NCI-H146 (cell line): ENCODE results near the gene DDX28.

Source experiments
- DNase-seq: peaks from one replicate; lab custom pipeline; 2025; lab: John Stamatoyannopoulos, UW

Gene DDX28, protein sequence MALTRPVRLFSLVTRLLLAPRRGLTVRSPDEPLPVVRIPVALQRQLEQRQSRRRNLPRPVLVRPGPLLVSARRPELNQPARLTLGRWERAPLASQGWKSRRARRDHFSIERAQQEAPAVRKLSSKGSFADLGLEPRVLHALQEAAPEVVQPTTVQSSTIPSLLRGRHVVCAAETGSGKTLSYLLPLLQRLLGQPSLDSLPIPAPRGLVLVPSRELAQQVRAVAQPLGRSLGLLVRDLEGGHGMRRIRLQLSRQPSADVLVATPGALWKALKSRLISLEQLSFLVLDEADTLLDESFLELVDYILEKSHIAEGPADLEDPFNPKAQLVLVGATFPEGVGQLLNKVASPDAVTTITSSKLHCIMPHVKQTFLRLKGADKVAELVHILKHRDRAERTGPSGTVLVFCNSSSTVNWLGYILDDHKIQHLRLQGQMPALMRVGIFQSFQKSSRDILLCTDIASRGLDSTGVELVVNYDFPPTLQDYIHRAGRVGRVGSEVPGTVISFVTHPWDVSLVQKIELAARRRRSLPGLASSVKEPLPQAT

GRCh38 chr16:68022728-68023537, at the start of gene DDX28, which contains the start of gene DUS2:
Gene DDX28 (minus strand): TSS chr16:68023232. CDS start chr16:68023202, 30 bp downstream.
Gene DUS2 (plus strand): TSS chr16:68023284. CDS start chr16:68038024, 14,740 bp downstream.
- peak; percentile 77 for DNase-seq

- no peak for DNase-seq
Measured at GRCh38 chr16:68072038-68072695, 49.1 kb upstream of the DDX28 start.

DNA sequence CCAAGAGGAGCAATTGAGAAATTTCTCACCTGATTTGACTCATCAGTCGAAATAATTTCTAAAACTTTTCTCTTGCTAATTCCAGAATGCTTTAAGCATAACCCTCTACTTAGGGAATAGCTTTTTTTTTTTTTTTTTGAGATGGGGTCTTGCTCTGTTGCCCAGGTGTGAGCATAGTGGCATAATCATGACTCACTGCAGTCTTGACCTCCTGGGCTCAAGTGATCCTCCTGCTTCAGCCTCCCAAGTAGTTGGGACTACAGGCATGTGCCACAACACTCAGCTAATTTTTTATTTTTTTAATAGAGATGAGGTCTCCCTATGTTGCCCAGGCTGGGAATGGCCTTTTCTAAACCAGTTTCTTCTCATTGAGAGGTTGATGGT, 48.5 kb upstream of the DDX28 start:
- DNase-seq: no peak

DNA sequence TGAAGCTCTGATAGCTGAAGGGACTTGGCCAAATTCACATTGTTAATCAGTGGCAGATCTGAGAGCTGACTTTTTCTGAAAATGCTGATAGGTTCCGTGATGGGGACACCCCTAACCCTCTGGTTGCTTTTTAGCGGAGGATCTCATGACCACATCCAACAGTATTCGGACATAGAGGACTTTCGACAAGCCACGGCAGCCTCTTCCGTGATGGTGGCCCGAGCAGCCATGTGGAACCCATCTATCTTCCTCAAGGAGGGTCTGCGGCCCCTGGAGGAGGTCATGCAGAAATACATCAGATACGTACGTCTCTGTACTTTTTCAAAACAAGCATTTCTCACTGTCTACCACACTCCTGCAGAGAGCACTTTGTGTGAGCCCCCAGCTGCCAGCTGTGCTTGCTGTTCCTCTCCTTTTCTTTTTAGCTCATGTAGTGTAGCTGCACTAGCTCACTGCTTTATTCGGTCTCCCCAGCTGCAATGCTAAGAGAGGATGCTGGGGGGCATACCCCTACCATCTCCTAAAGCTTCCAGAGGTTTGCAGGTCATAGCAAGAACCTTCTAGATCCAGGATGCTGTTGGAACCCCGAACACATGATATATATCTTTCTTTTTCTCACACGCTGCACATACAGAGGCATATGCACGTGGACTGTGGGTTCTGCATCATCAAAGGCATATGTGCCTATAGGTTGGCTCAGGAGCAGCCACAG, 47.9 kb upstream of the DDX28 start:
- no peak for DNase-seq

- DNase-seq: no peak
Measured at GRCh38 chr16:68070249-68070730, 47.3 kb upstream of the DDX28 start.

- DNase-seq: peak; percentile 7
Measured at GRCh38 chr16:68069511-68070248, 46.6 kb upstream of the DDX28 start.

- no peak for DNase-seq
Measured at GRCh38 chr16:68068926-68069325, 45.9 kb upstream of the DDX28 start.

GRCh38 chr16:68066763-68067162, 43.7 kb upstream of the DDX28 start:
- DNase-seq: no peak

GRCh38 chr16:68065716-68066305, 42.8 kb upstream of the DDX28 start:
- no peak for DNase-seq

DNA sequence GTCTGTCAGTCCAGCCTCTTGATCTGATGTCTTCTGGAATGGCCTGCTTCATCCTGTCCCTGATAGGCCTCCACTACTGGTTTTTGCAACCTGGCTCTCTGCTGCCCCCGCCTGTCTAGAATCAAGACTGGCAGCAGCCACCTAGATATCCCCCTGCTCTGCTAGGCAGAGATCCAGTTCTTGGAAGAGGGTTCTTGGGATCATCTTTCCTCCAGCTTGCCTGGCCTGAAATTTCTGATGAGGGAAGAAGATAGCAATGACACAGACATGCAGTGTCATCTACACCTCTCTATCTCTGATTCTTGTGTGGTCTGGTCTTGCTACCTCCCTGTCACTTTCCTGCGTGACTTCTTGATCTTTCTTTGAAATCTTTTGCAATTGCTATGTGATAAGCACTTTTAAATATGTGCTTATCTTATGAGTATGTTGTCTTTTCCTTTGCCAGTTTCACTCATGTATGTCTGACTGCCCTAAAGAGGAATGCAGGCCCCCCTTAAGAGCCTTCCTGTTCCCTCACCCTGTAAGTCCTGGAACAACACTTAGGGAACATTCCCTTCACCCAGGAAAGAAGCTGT, 41.8 kb upstream of the DDX28 start:
- DNase-seq: peak; percentile 35

GRCh38 chr16:68062910-68063393, 39.9 kb upstream of the DDX28 start:
- no peak for DNase-seq

GRCh38 chr16:68061396-68061795, 38.4 kb upstream of the DDX28 start:
- DNase-seq: no peak

- DNase-seq: no peak
Measured at GRCh38 chr16:68059804-68060203, 36.8 kb upstream of the DDX28 start.

GRCh38 chr16:68055395-68055794, 32.4 kb upstream of the DDX28 start:
- DNase-seq: no peak

DNA sequence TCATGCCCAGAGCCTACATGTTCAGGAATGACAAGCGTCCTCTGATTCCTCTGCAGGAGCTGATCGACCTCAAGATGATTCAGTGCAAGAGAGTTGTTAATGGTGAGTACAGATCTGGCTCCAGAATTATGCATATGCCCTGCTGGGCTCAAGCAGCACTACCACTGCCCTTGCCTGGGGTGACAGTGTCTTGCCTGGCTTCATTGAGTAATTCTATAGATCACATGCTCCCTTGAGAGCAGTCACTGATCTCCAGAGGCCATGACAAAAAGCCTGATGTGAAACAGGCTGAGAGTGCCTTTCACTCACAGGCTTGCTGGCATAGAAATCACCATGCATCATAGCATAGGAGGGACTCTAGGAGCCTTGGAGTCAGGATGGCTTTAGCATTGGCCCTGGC, 26.4 kb upstream of the DDX28 start:
- DNase-seq: no peak

DNA sequence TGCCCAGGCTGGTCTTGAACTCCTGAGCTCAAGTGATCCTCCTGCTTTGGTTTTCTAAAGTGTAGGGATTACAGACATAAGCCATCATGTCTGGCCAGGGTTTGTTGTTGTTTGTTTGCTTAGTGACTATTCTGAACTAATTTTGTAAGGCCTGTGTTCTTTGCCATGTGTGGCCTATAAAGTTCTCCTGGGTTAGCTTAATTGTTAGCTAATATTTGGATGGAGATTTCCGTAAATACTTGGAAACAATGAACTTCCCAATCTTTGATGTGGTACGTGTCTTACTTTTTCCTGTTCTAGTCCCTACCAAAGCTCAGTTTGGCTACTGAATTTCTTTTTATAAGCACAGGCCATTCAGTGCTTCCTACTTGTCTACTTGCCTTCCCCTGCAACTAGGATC, 25.0 kb upstream of the DDX28 start:
- DNase-seq: no peak

DNA sequence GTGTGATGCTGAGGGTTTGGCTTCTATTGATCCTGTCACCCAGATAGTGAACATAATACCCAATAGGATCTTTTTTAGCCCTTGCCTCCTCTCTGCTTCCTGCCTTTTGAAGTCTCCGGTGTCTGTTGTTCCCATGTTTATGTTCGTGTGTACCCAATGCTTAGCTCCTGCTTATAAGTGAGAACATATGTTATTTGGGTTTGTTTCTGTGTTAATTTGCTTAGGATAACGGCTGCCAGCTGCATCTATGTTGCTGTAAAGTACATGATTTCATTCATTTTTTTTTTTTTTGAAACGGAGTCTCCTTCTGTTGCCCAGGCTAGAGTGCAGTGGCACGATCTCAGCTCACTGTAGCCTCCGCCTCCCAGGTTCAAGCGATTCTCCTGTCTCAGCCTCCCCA, 23.1 kb upstream of the DDX28 start:
- DNase-seq: no peak

DNA sequence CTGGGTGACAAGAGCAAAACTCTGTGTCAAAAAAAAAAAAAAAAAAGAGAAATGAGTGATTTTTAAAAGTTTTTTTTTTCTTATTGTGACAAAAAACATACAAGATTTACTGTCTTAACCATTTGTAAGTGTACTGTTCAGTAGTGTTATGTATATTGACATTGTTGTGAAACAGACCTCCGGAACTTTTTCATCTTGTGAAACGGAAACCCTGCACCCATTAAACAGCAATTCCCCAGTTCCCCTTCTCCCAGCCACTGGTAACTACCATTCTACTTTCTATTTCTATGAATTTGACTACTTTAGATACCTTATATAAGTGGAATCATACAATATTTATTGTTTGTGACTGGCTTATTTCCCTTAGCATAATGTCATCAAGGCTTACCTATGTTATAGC, 18.8 kb upstream of the DDX28 start:
- DNase-seq: no peak

GRCh38 chr16:68040506-68041288, 17.7 kb upstream of the DDX28 start:
- peak; percentile 43 for DNase-seq
